K562 (cell line): ENCODE results near the gene GPT2. TPM values are rescaled to one million over a fixed set of nuclear protein-coding genes. Genes with fewer than 3 reads are reported as not detected.

Experiments used
- ATAC-seq: fragments of 200-7000 bp; cut with Tn5 transposase; 3 replicates; pipeline ENCODE4 v1.9.1; 2020; ENCODE audit warnings: moderate library complexity
- BruUV-seq: library from RNA; stranded (reverse); fragments of 400-500 nt; replicated peaks from 2 replicates; lab custom pipeline; 2021; lab: Mats Ljungman, UMichigan
- CTCF ChIA-PET: fragments of 300-600 bp; formaldehyde crosslinking; extraction: SDS; loops from one replicate; lab custom pipeline; 2021; ENCODE audit warnings: low intra/inter-chr PET ratio; lab: Yijun Ruan, JAX
- POLR2A ChIA-PET: fragments of 300-600, 350-650 bp; sonication (Branson Sonifier 250); formaldehyde crosslinking; extraction: SDS; loops from one replicate; lab custom pipeline; 2021; ENCODE audit warnings: antibody characterized with exemption, inconsistent platforms; lab: Yijun Ruan, JAX
- DNase-seq, 4 experiments: peaks; one replicate each; pipeline versions ENCODE4 v3.0.0 to v3.0.0-alpha.2; 2011 to 2018; ENCODE audit warnings: low spot score in 3 of 4, mixed read lengths in 3 of 4; ENCODE audit errors: extremely low read depth in 1 of 4
- FAIRE-seq: peaks from 2 replicates; lab custom pipeline; 2011; peaks lifted over from hg19 to GRCh38; lab: Jason Lieb, UNC
- H2AFZ ChIP-seq: 2 replicates; pipeline ENCODE4 v1.6.0; 2011; ENCODE audit warnings: low read depth, low read length, control low read depth, inconsistent platforms
- H3K27ac ChIP-seq: fragments of 200-600 bp; 3 replicates; pipeline ENCODE4 v1.8.0; 2011; ENCODE audit warnings: low read depth, mild to moderate bottlenecking, control low read depth, inconsistent platforms, low read length, moderate library complexity, mixed read lengths; ENCODE audit errors: extremely low read depth
- H3K27me3 ChIP-seq, 2 experiments: fragments of 300-600 bp in 1 of 2; 2 replicates in 1 of 2; 3 replicates in 1 of 2; pipeline versions ENCODE4 v1.6.0 to v1.8.0; 2011; ENCODE audit warnings: inconsistent platforms in 2 of 2, low read length in 2 of 2, mild to moderate bottlenecking in 1 of 2, mixed read lengths in 1 of 2, moderate library complexity in 1 of 2; ENCODE audit not compliant: control insufficient read depth in 2 of 2, insufficient read depth in 2 of 2
- H3K36me3 ChIP-seq: fragments of 300-600 bp; 3 replicates; pipeline ENCODE4 v1.8.0; 2011; ENCODE audit warnings: mild to moderate bottlenecking, low read length, inconsistent platforms; ENCODE audit not compliant: control insufficient read depth, insufficient read depth
- H3K4me1 ChIP-seq, 2 experiments: fragments of 200-600 bp in 1 of 2; replicated peaks in 1 of 2; 2 replicates in 1 of 2; 3 replicates in 1 of 2; pipeline versions ENCODE4 v1.5.1 to v1.8.0; 2011; ENCODE audit warnings: inconsistent platforms in 2 of 2, low read length in 2 of 2, mild to moderate bottlenecking in 1 of 2, mixed read lengths in 1 of 2, moderate library complexity in 1 of 2; ENCODE audit not compliant: control insufficient read depth in 2 of 2, insufficient read depth in 2 of 2
- H3K4me2 ChIP-seq: 2 replicates; pipeline ENCODE4 v1.6.1; 2011; ENCODE audit warnings: low read length, control low read depth, inconsistent platforms, mixed read lengths; ENCODE audit not compliant: insufficient read depth
- H3K4me3 ChIP-seq: fragments of 200-600 bp; sonication (generic), shearing (Covaris generic); 2 replicates; pipeline ENCODE4 v1.5.1; 2016; ENCODE audit warnings: control low read depth, inconsistent platforms
- H3K79me2 ChIP-seq: fragments of 200-600 bp; 3 replicates; pipeline ENCODE4 v1.8.0; 2011; ENCODE audit warnings: low read length, inconsistent platforms; ENCODE audit not compliant: control insufficient read depth, insufficient read depth
- H3K9ac ChIP-seq, 2 experiments: 2 replicates each; pipeline versions ENCODE4 v1.6.0 to v1.6.1; 2011; ENCODE audit warnings: low read depth in 2 of 2, low read length in 2 of 2, control low read depth in 1 of 2, inconsistent platforms in 1 of 2, mild to moderate bottlenecking in 1 of 2, mixed read lengths in 1 of 2; ENCODE audit not compliant: insufficient read depth in 1 of 2
- H3K9me1 ChIP-seq: one replicate; pipeline ENCODE4 v1.6.0; 2011; ENCODE audit warnings: inconsistent platforms, mild to moderate bottlenecking, low read length, moderate library complexity; ENCODE audit not compliant: control insufficient read depth, insufficient read depth
- H3K9me3 ChIP-seq: replicated peaks from 2 replicates; pipeline ENCODE4 v1.5.1; 2011; ENCODE audit warnings: low read depth, low read length, inconsistent platforms; ENCODE audit not compliant: control insufficient read depth, insufficient read depth
- H4K20me1 ChIP-seq: replicated peaks from 2 replicates; pipeline ENCODE4 v1.6.1; 2011; ENCODE audit warnings: low read length, inconsistent platforms, mixed read lengths; ENCODE audit not compliant: control insufficient read depth, insufficient read depth
- TBL1XR1 ChIP-seq, 2 experiments: IDR thresholded peaks; 2 replicates each; pipeline ENCODE4 v1.6.1; 2012; ENCODE audit warnings: improper control_type of control experiment in 2 of 2, low read length in 2 of 2, mild to moderate bottlenecking in 1 of 2
- ZNF695 ChIP-seq: fragments of 450-650 bp; formaldehyde crosslinking; IDR thresholded peaks from 2 replicates; pipeline ENCODE4 v1.4.0; 2020; ENCODE audit warnings: mild to moderate bottlenecking, moderate library complexity
- WGBS: fragments of 100-300 bp; shearing (Covaris generic); methylation state at CpG from one replicate; pipeline ENCODE4 v1.1.6; 2016; ENCODE audit warnings: low coverage, mixed read lengths; ENCODE audit not compliant: insufficient coverage; ENCODE audit errors: missing lambda C conversion rate; 5-methylcytosine and 5-hydroxymethylcytosine counted together
- in situ Hi-C: fragments of 300-500 bp; cut with MboI; formaldehyde crosslinking; loops from 4 replicates; pipeline ENCODE4 v1.15.0; 2018; ENCODE audit warnings: inconsistent platforms, mixed read lengths
- intact Hi-C: fragments of 100-400 bp; cut with micrococcal nuclease; formaldehyde crosslinking; loops from 2 replicates; pipeline ENCODE4 v1.14.2; 2022
- polyA plus RNA-seq, 8 experiments: library from polyadenylated mRNA; depleted of rRNA in 4 of 8; stranded (reverse) in 5 of 8; unstranded in 3 of 8; fragments of >200 nt; fragmentation: Nextera tagmentation in 2 of 8; fragmentation: Illumina TruSeq in 1 of 8; extraction: Ambion mirVana in 2 of 8; extraction: Trizol in 1 of 8; gene quantifications; 2 replicates each; pipeline versions ENCODE4 v1.2.1 to v1.2.3, GENCODE V29; 2011 to 2014; ENCODE audit warnings: inconsistent platforms in 1 of 8, missing spikeins in 1 of 8
- total RNA-seq, 7 experiments: library from RNA; depleted of rRNA in 6 of 7; stranded (reverse); fragments of >200 nt in 6 of 7; fragmentation: Illumina TruSeq in 2 of 7; extraction: Trizol in 2 of 7; gene quantifications; 2 replicates each; pipeline versions ENCODE4 v1.2.1 to v1.2.3, GENCODE V29; 2011 to 2021; ENCODE audit warnings: low replicate concordance in 1 of 7
- TF ChIP-seq, protein P1 (sequence below): fragments of 450-650 bp; IDR thresholded peaks from 2 replicates; pipeline ENCODE4 v1.6.1; 2016; ENCODE audit warnings: borderline replicate concordance
- TF ChIP-seq, protein P2 (sequence below): fragments of 250-450 bp; sonication (Bioruptor Pico); IDR thresholded peaks from 2 replicates; pipeline ENCODE4 v1.8.0; 2022; ENCODE audit warnings: inconsistent platforms, mild to moderate bottlenecking, moderate library complexity, borderline replicate concordance
- TF ChIP-seq, protein P3 (sequence below): fragments of 250-450 bp; sonication (Bioruptor Pico); IDR thresholded peaks from 2 replicates; pipeline ENCODE4 v1.5.0; 2020; ENCODE audit warnings: mild to moderate bottlenecking, borderline replicate concordance

The GPT2 gene
- total and polyA plus RNA-seq, 9 of the 15 experiments (the other 6 are each of a cell fraction or from before 2014, with no cell fraction given): 0.79 to 14.4 (median 5.8) TPM

DNA sequence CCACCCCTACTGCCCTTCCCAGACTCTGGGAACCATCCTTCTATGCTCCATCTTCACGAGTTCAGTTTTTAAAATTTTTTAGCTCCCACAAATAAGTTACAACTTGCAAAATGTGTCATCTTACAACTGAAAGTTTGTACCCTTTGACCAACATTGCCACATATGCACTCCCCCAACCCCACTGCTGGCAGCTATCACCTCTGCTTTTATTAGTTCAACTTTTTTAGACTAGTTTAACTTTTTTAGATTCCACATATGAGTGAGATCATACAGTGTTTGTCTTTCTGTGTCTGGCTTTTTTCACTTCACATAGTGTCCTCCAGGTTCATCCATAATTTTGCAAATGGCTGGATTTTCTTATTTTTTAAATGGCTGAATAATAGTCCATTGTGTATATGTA, 7.7 kb downstream of the GPT2 start:
- WGBS: 8% methylated on average over 1 of the region's 1 CpG
- no peaks in the 10 kb centered on the region for H3K36me3 ChIP-seq
- ChIA-PET POLR2A (no interaction called here), CTCF (no interaction called here)
- intact Hi-C loops (no loop called here), in situ Hi-C loops (no loop called here)
- no peaks in the 10 kb centered on the region for H3K9me3 ChIP-seq
- peaks cover 3 to 6% of the 10 kb centered on the region in 2 experiments; a peak in 4 of 5 replicates for H3K4me1 ChIP-seq
- no peak for DNase-seq
- no peaks in the 10 kb centered on the region for H3K79me2 ChIP-seq
- H3K27ac ChIP-seq: no peak overlapping the region
- H3K27me3 ChIP-seq: no peaks in the 10 kb centered on the region
- no peak for TF ChIP-seq TBL1XR1 (IDR thresholded peaks at IDR 0.05; ENCODE audit: low read length in 2 of 2)
- TF ChIP-seq ZNF695: no peak
- TF ChIP-seq, protein P1, sequence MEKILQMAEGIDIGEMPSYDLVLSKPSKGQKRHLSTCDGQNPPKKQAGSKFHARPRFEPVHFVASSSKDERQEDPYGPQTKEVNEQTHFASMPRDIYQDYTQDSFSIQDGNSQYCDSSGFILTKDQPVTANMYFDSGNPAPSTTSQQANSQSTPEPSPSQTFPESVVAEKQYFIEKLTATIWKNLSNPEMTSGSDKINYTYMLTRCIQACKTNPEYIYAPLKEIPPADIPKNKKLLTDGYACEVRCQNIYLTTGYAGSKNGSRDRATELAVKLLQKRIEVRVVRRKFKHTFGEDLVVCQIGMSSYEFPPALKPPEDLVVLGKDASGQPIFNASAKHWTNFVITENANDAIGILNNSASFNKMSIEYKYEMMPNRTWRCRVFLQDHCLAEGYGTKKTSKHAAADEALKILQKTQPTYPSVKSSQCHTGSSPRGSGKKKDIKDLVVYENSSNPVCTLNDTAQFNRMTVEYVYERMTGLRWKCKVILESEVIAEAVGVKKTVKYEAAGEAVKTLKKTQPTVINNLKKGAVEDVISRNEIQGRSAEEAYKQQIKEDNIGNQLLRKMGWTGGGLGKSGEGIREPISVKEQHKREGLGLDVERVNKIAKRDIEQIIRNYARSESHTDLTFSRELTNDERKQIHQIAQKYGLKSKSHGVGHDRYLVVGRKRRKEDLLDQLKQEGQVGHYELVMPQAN: no peak
- TF ChIP-seq, protein P2, sequence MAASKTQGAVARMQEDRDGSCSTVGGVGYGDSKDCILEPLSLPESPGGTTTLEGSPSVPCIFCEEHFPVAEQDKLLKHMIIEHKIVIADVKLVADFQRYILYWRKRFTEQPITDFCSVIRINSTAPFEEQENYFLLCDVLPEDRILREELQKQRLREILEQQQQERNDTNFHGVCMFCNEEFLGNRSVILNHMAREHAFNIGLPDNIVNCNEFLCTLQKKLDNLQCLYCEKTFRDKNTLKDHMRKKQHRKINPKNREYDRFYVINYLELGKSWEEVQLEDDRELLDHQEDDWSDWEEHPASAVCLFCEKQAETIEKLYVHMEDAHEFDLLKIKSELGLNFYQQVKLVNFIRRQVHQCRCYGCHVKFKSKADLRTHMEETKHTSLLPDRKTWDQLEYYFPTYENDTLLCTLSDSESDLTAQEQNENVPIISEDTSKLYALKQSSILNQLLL (CRISPR knock-in tag): no peak
- TF ChIP-seq, protein P3, sequence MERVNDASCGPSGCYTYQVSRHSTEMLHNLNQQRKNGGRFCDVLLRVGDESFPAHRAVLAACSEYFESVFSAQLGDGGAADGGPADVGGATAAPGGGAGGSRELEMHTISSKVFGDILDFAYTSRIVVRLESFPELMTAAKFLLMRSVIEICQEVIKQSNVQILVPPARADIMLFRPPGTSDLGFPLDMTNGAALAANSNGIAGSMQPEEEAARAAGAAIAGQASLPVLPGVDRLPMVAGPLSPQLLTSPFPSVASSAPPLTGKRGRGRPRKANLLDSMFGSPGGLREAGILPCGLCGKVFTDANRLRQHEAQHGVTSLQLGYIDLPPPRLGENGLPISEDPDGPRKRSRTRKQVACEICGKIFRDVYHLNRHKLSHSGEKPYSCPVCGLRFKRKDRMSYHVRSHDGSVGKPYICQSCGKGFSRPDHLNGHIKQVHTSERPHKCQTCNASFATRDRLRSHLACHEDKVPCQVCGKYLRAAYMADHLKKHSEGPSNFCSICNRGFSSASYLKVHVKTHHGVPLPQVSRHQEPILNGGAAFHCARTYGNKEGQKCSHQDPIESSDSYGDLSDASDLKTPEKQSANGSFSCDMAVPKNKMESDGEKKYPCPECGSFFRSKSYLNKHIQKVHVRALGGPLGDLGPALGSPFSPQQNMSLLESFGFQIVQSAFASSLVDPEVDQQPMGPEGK (CRISPR knock-in tag): no peak
- no peak overlapping the region for H3K9ac ChIP-seq
- no peaks in the 10 kb centered on the region for H3K9me1 ChIP-seq
- no peaks in the 10 kb centered on the region for H4K20me1 ChIP-seq
- FAIRE-seq: no peak
- BruUV-seq: no TSS peak
- ATAC-seq: no peak
- no peak overlapping the region for H3K4me2 ChIP-seq
- H2AFZ ChIP-seq: no peak overlapping the region
- no peak overlapping the region for H3K4me3 ChIP-seq
